HEK293 (cell line): ENCODE results near the gene TALDO1.

ENCODE experiments used
- GLI2 ChIP-seq: fragments of 450-650 bp; formaldehyde crosslinking; IDR thresholded peaks from 2 replicates; pipeline ENCODE4; 2017; ENCODE audit warnings: missing biosample characterization, missing genetic modification characterization, low read depth, borderline replicate concordance
- GLI4 ChIP-seq: fragments of 450-650 bp; formaldehyde crosslinking; IDR thresholded peaks from 2 replicates; pipeline ENCODE4 v1.5.1; 2016; ENCODE audit warnings: missing biosample characterization, missing genetic modification characterization
- HOXC10 ChIP-seq: sonication (generic); formaldehyde crosslinking; IDR thresholded peaks from 2 replicates; pipeline ENCODE4 v1.8.1; 2023; ENCODE audit warnings: mild to moderate bottlenecking, missing genetic modification reagents
- IKZF3 ChIP-seq: fragments of 450-650 bp; IDR thresholded peaks from 2 replicates; pipeline ENCODE4 v1.5.0; 2018; ENCODE audit warnings: missing biosample characterization, mild to moderate bottlenecking, missing genetic modification characterization, moderate library complexity
- KLF16 ChIP-seq: fragments of 450-650 bp; formaldehyde crosslinking; IDR thresholded peaks from 2 replicates; pipeline ENCODE4 v1.5.1; 2017; ENCODE audit warnings: missing biosample characterization, missing genetic modification characterization
- SP2 ChIP-seq: fragments of 450-650 bp; formaldehyde crosslinking; IDR thresholded peaks from 2 replicates; pipeline ENCODE4 v1.5.1; 2016; ENCODE audit warnings: missing biosample characterization, missing genetic modification characterization
- SP7 ChIP-seq: fragments of 450-650 bp; formaldehyde crosslinking; IDR thresholded peaks from 2 replicates; pipeline ENCODE4 v1.5.1; 2016; ENCODE audit warnings: missing biosample characterization, missing genetic modification characterization
- WT1 ChIP-seq: fragments of 450-650 bp; formaldehyde crosslinking; IDR thresholded peaks from 2 replicates; pipeline ENCODE4 v1.5.1; 2016; ENCODE audit warnings: missing biosample characterization, missing genetic modification characterization
- YY1 ChIP-seq: fragments of 450-650 bp; formaldehyde crosslinking; IDR thresholded peaks from 2 replicates; pipeline ENCODE4 v1.5.1; 2018; ENCODE audit warnings: missing biosample characterization, missing genetic modification characterization
- ZBTB20 ChIP-seq: fragments of 450-650 bp; formaldehyde crosslinking; IDR thresholded peaks from 2 replicates; pipeline ENCODE4 v1.5.1; 2016; ENCODE audit warnings: missing biosample characterization, missing genetic modification characterization
- ZBTB21 ChIP-seq: fragments of 450-650 bp; formaldehyde crosslinking; IDR thresholded peaks from 2 replicates; pipeline ENCODE4 v1.5.1; 2017; ENCODE audit warnings: missing biosample characterization, missing genetic modification characterization
- ZBTB44 ChIP-seq: fragments of 450-650 bp; IDR thresholded peaks from 2 replicates; pipeline ENCODE4 v1.5.1; 2018; ENCODE audit warnings: missing biosample characterization, mild to moderate bottlenecking, missing genetic modification characterization
- ZBTB8A ChIP-seq: fragments of 450-650 bp; formaldehyde crosslinking; IDR thresholded peaks from 2 replicates; pipeline ENCODE4 v1.5.1; 2016; ENCODE audit warnings: missing biosample characterization, missing genetic modification characterization
- ZFHX2 ChIP-seq: fragments of 450-650 bp; formaldehyde crosslinking; conservative IDR thresholded peaks from 2 replicates; pipeline ENCODE4 v1.5.1; 2016; ENCODE audit warnings: missing biosample characterization, missing genetic modification characterization
- ZFP37 ChIP-seq: fragments of 450-650 bp; formaldehyde crosslinking; IDR thresholded peaks from 2 replicates; pipeline ENCODE4 v1.5.1; 2016; ENCODE audit warnings: missing biosample characterization, missing genetic modification characterization
- ZNF114 ChIP-seq: fragments of 450-650 bp; formaldehyde crosslinking; IDR thresholded peaks from 2 replicates; pipeline ENCODE4 v1.5.0; 2017; ENCODE audit warnings: missing biosample characterization, missing genetic modification characterization
- ZNF16 ChIP-seq: fragments of 450-650 bp; formaldehyde crosslinking; IDR thresholded peaks from 2 replicates; pipeline ENCODE4 v1.5.1; 2016; ENCODE audit warnings: low read depth, missing biosample characterization, missing genetic modification characterization
- ZNF335 ChIP-seq: fragments of 450-650 bp; formaldehyde crosslinking; conservative IDR thresholded peaks from 2 replicates; pipeline ENCODE4 v1.5.1; 2016; ENCODE audit warnings: missing biosample characterization, missing genetic modification characterization
- ZNF350 ChIP-seq: fragments of 450-650 bp; formaldehyde crosslinking; IDR thresholded peaks from 2 replicates; pipeline ENCODE4 v1.5.0; 2017; ENCODE audit warnings: missing biosample characterization, mild to moderate bottlenecking, missing genetic modification characterization
- ZNF366 ChIP-seq: fragments of 450-650 bp; formaldehyde crosslinking; conservative IDR thresholded peaks from 2 replicates; pipeline ENCODE4 v1.5.1; 2016; ENCODE audit warnings: missing biosample characterization, missing genetic modification characterization
- ZNF423 ChIP-seq: fragments of 450-650 bp; formaldehyde crosslinking; IDR thresholded peaks from 2 replicates; pipeline ENCODE4 v1.5.1; 2016; ENCODE audit warnings: missing biosample characterization, missing genetic modification characterization
- ZNF514 ChIP-seq: fragments of 450-650 bp; formaldehyde crosslinking; IDR thresholded peaks from 2 replicates; pipeline ENCODE4 v1.5.1; 2016; ENCODE audit warnings: missing biosample characterization, missing genetic modification characterization
- ZNF571 ChIP-seq: fragments of 450-650 bp; formaldehyde crosslinking; IDR thresholded peaks from 2 replicates; pipeline ENCODE4 v1.5.0; 2017; ENCODE audit warnings: missing biosample characterization, missing genetic modification characterization
- ZNF623 ChIP-seq: fragments of 450-650 bp; formaldehyde crosslinking; IDR thresholded peaks from 2 replicates; pipeline ENCODE4 v1.5.1; 2016; ENCODE audit warnings: missing biosample characterization, missing genetic modification characterization
- ZNF629 ChIP-seq: fragments of 450-650 bp; formaldehyde crosslinking; IDR thresholded peaks from 2 replicates; pipeline ENCODE4 v1.5.1; 2017; ENCODE audit warnings: missing biosample characterization, missing genetic modification characterization
- ZNF664 ChIP-seq: fragments of 450-650 bp; formaldehyde crosslinking; IDR thresholded peaks from 2 replicates; pipeline ENCODE4 v1.5.1; 2016; ENCODE audit warnings: missing biosample characterization, missing genetic modification characterization
- ZNF692 ChIP-seq: fragments of 450-650 bp; formaldehyde crosslinking; IDR thresholded peaks from 2 replicates; pipeline ENCODE4 v1.5.1; 2016; ENCODE audit warnings: missing biosample characterization, missing genetic modification characterization
- ZNF768 ChIP-seq: fragments of 450-650 bp; formaldehyde crosslinking; IDR thresholded peaks from 2 replicates; pipeline ENCODE4 v1.5.1; 2018; ENCODE audit warnings: missing biosample characterization, mild to moderate bottlenecking, missing genetic modification characterization
- ZNF792 ChIP-seq: fragments of 450-650 bp; formaldehyde crosslinking; IDR thresholded peaks from 2 replicates; pipeline ENCODE4 v1.5.1; 2016; ENCODE audit warnings: missing biosample characterization, missing genetic modification characterization
- ZNF843 ChIP-seq: fragments of 450-650 bp; formaldehyde crosslinking; IDR thresholded peaks from 2 replicates; pipeline ENCODE4 v1.5.1; 2016; ENCODE audit warnings: missing biosample characterization, missing genetic modification characterization
- TF ChIP-seq, protein P1 (sequence below): fragments of 450-650 bp; formaldehyde crosslinking; IDR thresholded peaks from 2 replicates; pipeline ENCODE4 v1.5.1; 2016; ENCODE audit warnings: missing biosample characterization, missing genetic modification characterization
- TF ChIP-seq, protein P2 (sequence below): fragments of 450-650 bp; formaldehyde crosslinking; IDR thresholded peaks from 2 replicates; pipeline ENCODE4 v1.5.1; 2016; ENCODE audit warnings: missing biosample characterization, missing genetic modification characterization, low read depth
- TF ChIP-seq, protein P3 (sequence below): sonication (generic); formaldehyde crosslinking; IDR thresholded peaks from 2 replicates; pipeline ENCODE4 v1.8.1; 2022; ENCODE audit warnings: mild to moderate bottlenecking, moderate library complexity, missing genetic modification reagents

The TALDO1 gene

DNA sequence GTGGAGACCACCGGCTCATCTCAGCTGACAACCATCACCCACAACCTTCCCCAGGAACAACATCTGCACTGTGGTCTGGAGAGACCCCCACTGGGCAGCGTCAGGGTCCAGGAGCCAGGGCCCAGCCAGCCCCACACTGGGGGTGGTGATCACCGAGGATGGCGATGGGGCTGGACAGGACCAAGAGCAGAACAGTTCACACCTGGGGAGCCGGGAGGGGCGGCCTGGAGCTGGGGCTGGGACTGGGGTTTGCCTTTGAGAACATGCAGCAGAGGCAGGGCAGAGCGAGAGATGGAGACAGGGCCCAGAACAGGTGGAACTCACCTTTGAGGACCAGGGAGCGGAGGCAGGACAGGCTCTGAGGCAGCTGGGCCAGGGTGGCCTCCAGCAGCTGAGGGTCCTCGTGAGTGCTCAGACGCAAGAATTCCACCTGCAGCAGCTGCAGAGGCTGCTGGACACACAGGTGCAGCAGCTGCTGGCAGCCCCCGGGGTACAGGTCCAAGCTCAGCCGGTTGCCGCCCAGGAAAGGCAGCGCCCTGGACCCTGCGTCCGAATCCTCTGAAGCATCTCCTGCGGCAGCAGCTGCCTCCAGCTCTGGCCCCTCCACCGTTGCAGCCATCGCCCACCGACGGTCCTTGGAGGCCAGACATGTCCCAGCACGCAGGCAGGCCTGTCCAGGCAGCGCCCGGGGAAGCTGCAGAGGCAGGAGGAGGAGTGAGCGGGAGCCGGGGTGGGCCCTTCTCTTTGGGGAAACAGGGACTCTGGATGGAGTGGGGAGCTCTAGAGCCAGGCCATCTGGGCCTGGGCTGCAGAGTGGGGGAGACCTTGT, 56.7 kb downstream of the TALDO1 start (continued):
- TF ChIP-seq, protein P1, sequence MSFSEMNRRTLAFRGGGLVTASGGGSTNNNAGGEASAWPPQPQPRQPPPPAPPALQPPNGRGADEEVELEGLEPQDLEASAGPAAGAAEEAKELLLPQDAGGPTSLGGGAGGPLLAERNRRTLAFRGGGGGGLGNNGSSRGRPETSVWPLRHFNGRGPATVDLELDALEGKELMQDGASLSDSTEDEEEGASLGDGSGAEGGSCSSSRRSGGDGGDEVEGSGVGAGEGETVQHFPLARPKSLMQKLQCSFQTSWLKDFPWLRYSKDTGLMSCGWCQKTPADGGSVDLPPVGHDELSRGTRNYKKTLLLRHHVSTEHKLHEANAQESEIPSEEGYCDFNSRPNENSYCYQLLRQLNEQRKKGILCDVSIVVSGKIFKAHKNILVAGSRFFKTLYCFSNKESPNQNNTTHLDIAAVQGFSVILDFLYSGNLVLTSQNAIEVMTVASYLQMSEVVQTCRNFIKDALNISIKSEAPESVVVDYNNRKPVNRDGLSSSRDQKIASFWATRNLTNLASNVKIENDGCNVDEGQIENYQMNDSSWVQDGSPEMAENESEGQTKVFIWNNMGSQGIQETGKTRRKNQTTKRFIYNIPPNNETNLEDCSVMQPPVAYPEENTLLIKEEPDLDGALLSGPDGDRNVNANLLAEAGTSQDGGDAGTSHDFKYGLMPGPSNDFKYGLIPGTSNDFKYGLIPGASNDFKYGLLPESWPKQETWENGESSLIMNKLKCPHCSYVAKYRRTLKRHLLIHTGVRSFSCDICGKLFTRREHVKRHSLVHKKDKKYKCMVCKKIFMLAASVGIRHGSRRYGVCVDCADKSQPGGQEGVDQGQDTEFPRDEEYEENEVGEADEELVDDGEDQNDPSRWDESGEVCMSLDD (tag by site-specific recombination) = no peak
- no peak for TF ChIP-seq ZNF514 (tag by site-specific recombination)
- no peak for TF ChIP-seq ZNF768 (tag by site-specific recombination)
- TF ChIP-seq ZNF114 (tag by site-specific recombination) = no peak
- TF ChIP-seq HOXC10 = no peak
- TF ChIP-seq ZNF792 = no peak
- no peak for TF ChIP-seq ZNF664 (tag by site-specific recombination)
- no peak for TF ChIP-seq IKZF3
- no peak for TF ChIP-seq ZNF423 (tag by site-specific recombination)
- no peak for TF ChIP-seq SP2 (tag by site-specific recombination)
- TF ChIP-seq ZNF350 (tag by site-specific recombination) = no peak
- no peak for TF ChIP-seq ZBTB8A
- TF ChIP-seq KLF16 = no peak
- peak; percentile 82 for TF ChIP-seq ZNF692
- no peak for TF ChIP-seq ZNF16 (tag by site-specific recombination)
- TF ChIP-seq ZNF571 (tag by site-specific recombination) = no peak
- no peak for TF ChIP-seq GLI2
- no peak for TF ChIP-seq YY1
- TF ChIP-seq, protein P2, sequence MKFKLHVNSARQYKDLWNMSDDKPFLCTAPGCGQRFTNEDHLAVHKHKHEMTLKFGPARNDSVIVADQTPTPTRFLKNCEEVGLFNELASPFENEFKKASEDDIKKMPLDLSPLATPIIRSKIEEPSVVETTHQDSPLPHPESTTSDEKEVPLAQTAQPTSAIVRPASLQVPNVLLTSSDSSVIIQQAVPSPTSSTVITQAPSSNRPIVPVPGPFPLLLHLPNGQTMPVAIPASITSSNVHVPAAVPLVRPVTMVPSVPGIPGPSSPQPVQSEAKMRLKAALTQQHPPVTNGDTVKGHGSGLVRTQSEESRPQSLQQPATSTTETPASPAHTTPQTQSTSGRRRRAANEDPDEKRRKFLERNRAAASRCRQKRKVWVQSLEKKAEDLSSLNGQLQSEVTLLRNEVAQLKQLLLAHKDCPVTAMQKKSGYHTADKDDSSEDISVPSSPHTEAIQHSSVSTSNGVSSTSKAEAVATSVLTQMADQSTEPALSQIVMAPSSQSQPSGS (tag by site-specific recombination) = no peak
- no peak for TF ChIP-seq WT1 (tag by site-specific recombination)
- peak; percentile 80 for TF ChIP-seq ZBTB20 (tag by site-specific recombination)
- TF ChIP-seq SP7 (tag by site-specific recombination) = no peak
- 0 out of 2 replicates have a peak, but pooled peaks have one; percentile 29 for TF ChIP-seq ZNF335 (tag by site-specific recombination)
- no peak for TF ChIP-seq GLI4 (tag by site-specific recombination)
- TF ChIP-seq, protein P3, sequence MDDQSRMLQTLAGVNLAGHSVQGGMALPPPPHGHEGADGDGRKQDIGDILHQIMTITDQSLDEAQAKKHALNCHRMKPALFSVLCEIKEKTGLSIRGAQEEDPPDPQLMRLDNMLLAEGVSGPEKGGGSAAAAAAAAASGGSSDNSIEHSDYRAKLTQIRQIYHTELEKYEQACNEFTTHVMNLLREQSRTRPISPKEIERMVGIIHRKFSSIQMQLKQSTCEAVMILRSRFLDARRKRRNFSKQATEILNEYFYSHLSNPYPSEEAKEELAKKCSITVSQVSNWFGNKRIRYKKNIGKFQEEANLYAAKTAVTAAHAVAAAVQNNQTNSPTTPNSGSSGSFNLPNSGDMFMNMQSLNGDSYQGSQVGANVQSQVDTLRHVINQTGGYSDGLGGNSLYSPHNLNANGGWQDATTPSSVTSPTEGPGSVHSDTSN (CRISPR knock-in tag) = peak; percentile 60; the same call in 1 of the 2 replicates
- TF ChIP-seq ZNF843 (tag by site-specific recombination) = no peak
- TF ChIP-seq ZFHX2 (tag by site-specific recombination) = peak; percentile 32; the same call in 1 of the 2 replicates
- TF ChIP-seq ZBTB21 (tag by site-specific recombination) = no peak
- no peak for TF ChIP-seq ZNF623
- TF ChIP-seq ZNF629 (tag by site-specific recombination) = 0 out of 2 replicates have a peak, but pooled peaks have one; percentile 32
- TF ChIP-seq ZNF366 (tag by site-specific recombination) = no peak
- TF ChIP-seq ZBTB44 = peak; percentile 26; the same call in 1 of the 2 replicates
- no peak for TF ChIP-seq ZFP37 (tag by site-specific recombination)
